Gastrocnemius medialis (tissue), 4 donors: ENCODE data around the gene SMIM9.

Experiments
- CTCF ChIP-seq, 5 experiments: fragments of 450-650 bp in 3 of 5; fragments of 200-600 bp in 2 of 5; sonication (generic) in 2 of 5; IDR thresholded peaks in 4 of 5; conservative IDR thresholded peaks in 1 of 5; 1 replicate in 4 of 5; 2 replicates in 1 of 5; pipeline ENCODE4 v1.5.1; 2016 to 2019; ENCODE audit warnings: antibody characterized with exemption in 5 of 5, mild to moderate bottlenecking in 3 of 5, moderate library complexity in 3 of 5
- POLR2A ChIP-seq, 2 donors: fragments of 450-650 bp; IDR thresholded peaks; one replicate each; pipeline ENCODE4 v1.6.1; 2017; ENCODE audit warnings: antibody characterized with exemption in 2 of 2, mild to moderate bottlenecking in 2 of 2, moderate library complexity in 2 of 2

- TF ChIP-seq CTCF (IDR thresholded peaks at IDR 0.05 in 4 of 5, conservative IDR thresholded peaks at IDR 0.05 in 1 of 5), result no peak
- TF ChIP-seq POLR2A (IDR thresholded peaks at IDR 0.05), result no peak
Observed at GRCh38 chrX:154828016-154828408, 6.5 kb downstream of the SMIM9 start.
